Ishikawa (cell line): ENCODE measurements around the gene PILRB.

Experiments
- CREB1 ChIP-seq: IDR thresholded peaks from 2 replicates; pipeline ENCODE4 v1.6.1; 2012; ENCODE audit warnings: low read depth
- EGR1 ChIP-seq: IDR thresholded peaks from 2 replicates; pipeline ENCODE4 v1.6.1; 2012
- EP300 ChIP-seq: IDR thresholded peaks from 2 replicates; pipeline ENCODE4 v1.6.1; 2012; ENCODE audit warnings: borderline replicate concordance
- FOXM1 ChIP-seq: IDR thresholded peaks from 2 replicates; pipeline ENCODE4 v1.6.1; 2012; ENCODE audit warnings: low read depth, borderline replicate concordance
- RAD21 ChIP-seq: IDR thresholded peaks from 2 replicates; pipeline ENCODE4 v1.6.1; 2012; ENCODE audit warnings: low read depth
- TAF1 ChIP-seq: IDR thresholded peaks from 2 replicates; pipeline ENCODE4 v1.6.1; 2012; ENCODE audit warnings: low read depth, mild to moderate bottlenecking
- TCF12 ChIP-seq: IDR thresholded peaks from 2 replicates; pipeline ENCODE4 v1.6.1; 2012; ENCODE audit warnings: low read depth
- TEAD4 ChIP-seq: IDR thresholded peaks from 2 replicates; pipeline ENCODE4 v1.6.1; 2012
- USF1 ChIP-seq: IDR thresholded peaks from 2 replicates; pipeline ENCODE4 v1.6.1; 2012
- YY1 ChIP-seq: IDR thresholded peaks from 2 replicates; pipeline ENCODE4 v1.6.1; 2012; ENCODE audit warnings: low read depth
- TF ChIP-seq, protein P1 (sequence below): IDR thresholded peaks from 2 replicates; pipeline ENCODE4 v1.6.1; 2012
- TF ChIP-seq, protein P2 (sequence below): IDR thresholded peaks from 2 replicates; pipeline ENCODE4 v1.6.1; 2012; ENCODE audit warnings: low read depth, mild to moderate bottlenecking

GRCh38 chr7:100353685-100354330, 4.1 kb upstream of the PILRB start:
- TF ChIP-seq EGR1 (no peak), CREB1 (no peak), EP300 (no peak), FOXM1 (no peak), YY1 (no peak), TAF1 (no peak), TEAD4 (no peak), RAD21 (no peak), USF1 (no peak), TCF12 (no peak)
- TF ChIP-seq, protein P1, sequence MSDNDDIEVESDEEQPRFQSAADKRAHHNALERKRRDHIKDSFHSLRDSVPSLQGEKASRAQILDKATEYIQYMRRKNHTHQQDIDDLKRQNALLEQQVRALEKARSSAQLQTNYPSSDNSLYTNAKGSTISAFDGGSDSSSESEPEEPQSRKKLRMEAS, result no peak
- TF ChIP-seq, protein P2, sequence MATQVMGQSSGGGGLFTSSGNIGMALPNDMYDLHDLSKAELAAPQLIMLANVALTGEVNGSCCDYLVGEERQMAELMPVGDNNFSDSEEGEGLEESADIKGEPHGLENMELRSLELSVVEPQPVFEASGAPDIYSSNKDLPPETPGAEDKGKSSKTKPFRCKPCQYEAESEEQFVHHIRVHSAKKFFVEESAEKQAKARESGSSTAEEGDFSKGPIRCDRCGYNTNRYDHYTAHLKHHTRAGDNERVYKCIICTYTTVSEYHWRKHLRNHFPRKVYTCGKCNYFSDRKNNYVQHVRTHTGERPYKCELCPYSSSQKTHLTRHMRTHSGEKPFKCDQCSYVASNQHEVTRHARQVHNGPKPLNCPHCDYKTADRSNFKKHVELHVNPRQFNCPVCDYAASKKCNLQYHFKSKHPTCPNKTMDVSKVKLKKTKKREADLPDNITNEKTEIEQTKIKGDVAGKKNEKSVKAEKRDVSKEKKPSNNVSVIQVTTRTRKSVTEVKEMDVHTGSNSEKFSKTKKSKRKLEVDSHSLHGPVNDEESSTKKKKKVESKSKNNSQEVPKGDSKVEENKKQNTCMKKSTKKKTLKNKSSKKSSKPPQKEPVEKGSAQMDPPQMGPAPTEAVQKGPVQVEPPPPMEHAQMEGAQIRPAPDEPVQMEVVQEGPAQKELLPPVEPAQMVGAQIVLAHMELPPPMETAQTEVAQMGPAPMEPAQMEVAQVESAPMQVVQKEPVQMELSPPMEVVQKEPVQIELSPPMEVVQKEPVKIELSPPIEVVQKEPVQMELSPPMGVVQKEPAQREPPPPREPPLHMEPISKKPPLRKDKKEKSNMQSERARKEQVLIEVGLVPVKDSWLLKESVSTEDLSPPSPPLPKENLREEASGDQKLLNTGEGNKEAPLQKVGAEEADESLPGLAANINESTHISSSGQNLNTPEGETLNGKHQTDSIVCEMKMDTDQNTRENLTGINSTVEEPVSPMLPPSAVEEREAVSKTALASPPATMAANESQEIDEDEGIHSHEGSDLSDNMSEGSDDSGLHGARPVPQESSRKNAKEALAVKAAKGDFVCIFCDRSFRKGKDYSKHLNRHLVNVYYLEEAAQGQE, result no peak
